Nephron progenitor cell (in vitro differentiated cells): ENCODE results near the gene COP1.

ENCODE experiments used
- DNase-seq: peaks from one replicate; pipeline ENCODE4 v3.0.0; 2021
- H3K27ac Mint-ChIP-seq: 2 replicates; pipeline ENCODE4 v1.8.0; 2021; ENCODE audit warnings: mild to moderate bottlenecking, moderate library complexity, mixed read lengths
- H3K27me3 Mint-ChIP-seq: 2 replicates; pipeline ENCODE4 v1.8.0; 2021; ENCODE audit warnings: mild to moderate bottlenecking, low read depth, mixed read lengths; ENCODE audit not compliant: poor library complexity
- H3K36me3 Mint-ChIP-seq: 2 replicates; pipeline ENCODE4 v1.8.0; 2021; ENCODE audit warnings: low read depth, mixed read lengths
- H3K4me1 Mint-ChIP-seq: 2 replicates; pipeline ENCODE4 v1.8.0; 2021; ENCODE audit warnings: mixed read lengths
- H3K4me3 Mint-ChIP-seq: 2 replicates; pipeline ENCODE4 v1.8.0; 2021; ENCODE audit warnings: mild to moderate bottlenecking, moderate library complexity, mixed read lengths
- H3K9me3 Mint-ChIP-seq: 2 replicates; pipeline ENCODE4 v1.8.0; 2021; ENCODE audit warnings: mild to moderate bottlenecking, moderate library complexity, mixed read lengths
- TF ChIP-seq, protein P1 (sequence below): fragments of 200-600 bp; sonication (generic); IDR thresholded peaks from 2 replicates; pipeline ENCODE4 v1.5.0; 2021; ENCODE audit warnings: antibody characterized with exemption

COP1 gene

DNA sequence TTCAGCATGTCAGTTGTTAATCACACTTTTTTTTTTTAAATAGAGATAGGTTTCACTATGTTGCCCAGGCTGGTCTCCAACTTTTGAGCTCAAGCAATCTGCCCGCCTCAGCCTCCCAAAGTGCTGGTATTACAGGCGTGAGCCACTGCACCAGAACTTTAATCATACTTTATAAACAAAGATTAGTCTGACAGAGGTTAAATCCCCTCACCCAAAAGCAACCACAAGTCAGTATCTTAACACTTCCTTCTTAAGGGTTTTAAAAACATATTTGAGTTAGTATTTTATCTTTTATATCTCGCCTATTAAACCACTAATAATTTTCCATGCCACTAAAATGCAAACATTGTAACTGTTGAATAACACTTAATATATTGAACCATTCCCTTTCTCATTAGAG, 70.2 kb downstream of the COP1 start:
- H3K27me3 Mint-ChIP-seq = no peaks in the 10 kb centered on the region
- H3K27ac Mint-ChIP-seq = peak overlapping the region; percentile 52
- peaks cover 27% of the 10 kb centered on the region for H3K36me3 Mint-ChIP-seq
- TF ChIP-seq, protein P1, sequence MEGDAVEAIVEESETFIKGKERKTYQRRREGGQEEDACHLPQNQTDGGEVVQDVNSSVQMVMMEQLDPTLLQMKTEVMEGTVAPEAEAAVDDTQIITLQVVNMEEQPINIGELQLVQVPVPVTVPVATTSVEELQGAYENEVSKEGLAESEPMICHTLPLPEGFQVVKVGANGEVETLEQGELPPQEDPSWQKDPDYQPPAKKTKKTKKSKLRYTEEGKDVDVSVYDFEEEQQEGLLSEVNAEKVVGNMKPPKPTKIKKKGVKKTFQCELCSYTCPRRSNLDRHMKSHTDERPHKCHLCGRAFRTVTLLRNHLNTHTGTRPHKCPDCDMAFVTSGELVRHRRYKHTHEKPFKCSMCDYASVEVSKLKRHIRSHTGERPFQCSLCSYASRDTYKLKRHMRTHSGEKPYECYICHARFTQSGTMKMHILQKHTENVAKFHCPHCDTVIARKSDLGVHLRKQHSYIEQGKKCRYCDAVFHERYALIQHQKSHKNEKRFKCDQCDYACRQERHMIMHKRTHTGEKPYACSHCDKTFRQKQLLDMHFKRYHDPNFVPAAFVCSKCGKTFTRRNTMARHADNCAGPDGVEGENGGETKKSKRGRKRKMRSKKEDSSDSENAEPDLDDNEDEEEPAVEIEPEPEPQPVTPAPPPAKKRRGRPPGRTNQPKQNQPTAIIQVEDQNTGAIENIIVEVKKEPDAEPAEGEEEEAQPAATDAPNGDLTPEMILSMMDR = no peak
- H3K9me3 Mint-ChIP-seq = no peaks in the 10 kb centered on the region
- no peak overlapping the region for H3K4me3 Mint-ChIP-seq
- no peaks in the 10 kb centered on the region for H3K4me1 Mint-ChIP-seq
- no peak for DNase-seq

DNA sequence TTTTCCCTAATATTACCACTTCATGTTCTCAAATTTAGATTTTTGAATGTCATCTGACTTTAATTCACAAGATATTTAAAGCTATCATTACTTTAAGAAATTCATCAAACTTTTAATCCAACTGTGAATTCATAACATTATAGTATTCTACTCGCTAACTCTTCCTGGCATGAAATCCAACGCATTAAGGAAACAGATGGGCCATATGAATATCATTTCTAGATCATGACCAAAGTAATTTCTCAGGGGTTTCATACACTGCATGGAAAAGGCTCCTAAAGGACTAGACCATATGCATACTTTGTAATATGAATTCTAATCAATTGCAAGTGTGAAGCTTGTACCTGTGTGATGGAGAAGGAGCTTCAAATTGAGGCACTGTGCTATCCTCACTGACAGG, 72.4 kb downstream of the COP1 start:
- TF ChIP-seq, protein P1 = no peak
- no peak for DNase-seq
- Mint-ChIP-seq H3K9me3 (no peaks in the 10 kb centered on the region), H3K27me3 (no peaks in the 10 kb centered on the region), H3K4me1 (no peaks in the 10 kb centered on the region), H3K27ac (no peak overlapping the region), H3K36me3 (peaks cover 22% of the 10 kb centered on the region), H3K4me3 (no peak overlapping the region)

DNA sequence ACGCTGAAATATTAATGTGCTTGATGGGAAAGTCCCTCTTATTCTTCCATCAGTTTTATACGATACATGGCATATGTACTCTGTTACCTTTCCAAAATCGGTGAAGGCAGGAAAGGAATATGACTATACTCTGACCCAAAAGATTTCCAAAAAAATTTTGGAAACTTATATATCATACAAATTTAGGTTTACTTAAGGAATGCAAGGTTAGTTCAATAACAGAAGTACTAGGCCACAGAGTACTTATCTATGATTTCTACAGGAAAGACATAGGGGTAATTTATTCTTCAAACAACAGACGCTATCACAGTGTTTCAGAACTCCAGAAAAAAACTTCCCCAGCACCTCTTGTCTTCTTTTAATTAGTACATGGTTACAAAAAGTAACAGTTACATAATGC, 84.8 kb downstream of the COP1 start:
- no peaks in the 10 kb centered on the region for H3K4me1 Mint-ChIP-seq
- no peaks in the 10 kb centered on the region for H3K27me3 Mint-ChIP-seq
- H3K4me3 Mint-ChIP-seq = no peak overlapping the region
- TF ChIP-seq, protein P1 = no peak
- DNase-seq = no peak
- H3K9me3 Mint-ChIP-seq = peaks cover 49% of the 10 kb centered on the region
- H3K27ac Mint-ChIP-seq = no peak overlapping the region
- H3K36me3 Mint-ChIP-seq = peaks cover 79% of the 10 kb centered on the region

DNA sequence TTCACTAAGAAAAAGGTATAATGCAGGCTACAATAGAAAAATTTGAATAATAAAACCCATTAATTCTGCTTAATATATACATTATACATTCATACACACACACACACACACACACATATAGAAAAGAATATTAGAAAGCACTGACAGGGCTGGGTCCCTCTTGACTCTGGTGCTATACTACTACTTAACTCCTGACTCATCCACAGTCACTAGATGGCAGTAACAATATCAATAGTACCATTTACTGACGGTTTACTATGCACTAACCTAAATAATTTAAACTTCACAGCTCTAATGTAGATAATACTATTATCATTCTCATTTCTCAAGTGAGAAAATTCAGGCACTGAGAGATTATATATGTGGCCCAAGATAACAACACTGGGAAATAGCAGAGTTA, 87.5 kb downstream of the COP1 start:
- TF ChIP-seq, protein P1 = no peak
- H3K27ac Mint-ChIP-seq = no peak overlapping the region
- peaks cover 31% of the 10 kb centered on the region for H3K9me3 Mint-ChIP-seq
- DNase-seq = no peak
- H3K4me1 Mint-ChIP-seq = no peaks in the 10 kb centered on the region
- H3K27me3 Mint-ChIP-seq = no peaks in the 10 kb centered on the region
- peaks cover 77% of the 10 kb centered on the region for H3K36me3 Mint-ChIP-seq
- no peak overlapping the region for H3K4me3 Mint-ChIP-seq

DNA sequence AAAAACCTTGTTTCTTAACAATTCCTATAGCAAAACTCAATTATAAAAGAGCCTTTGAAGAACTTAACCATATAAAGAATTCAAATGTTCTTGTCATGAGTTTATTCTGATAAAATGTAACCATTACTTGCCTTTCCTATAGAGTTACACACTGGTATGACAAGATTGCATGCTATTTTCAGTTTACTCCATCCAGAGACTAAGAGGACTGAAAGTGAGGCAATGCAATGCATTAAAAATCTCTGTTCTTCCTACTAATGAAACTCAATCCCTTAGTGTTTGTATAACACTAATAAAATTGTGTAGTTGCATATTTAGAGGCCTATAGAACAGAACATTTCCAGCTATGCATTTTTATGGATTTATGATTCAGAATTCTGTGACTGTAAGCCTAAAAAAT, 88.1 kb downstream of the COP1 start:
- Mint-ChIP-seq H3K9me3 (peaks cover 27% of the 10 kb centered on the region), H3K27me3 (no peaks in the 10 kb centered on the region), H3K4me1 (no peaks in the 10 kb centered on the region), H3K27ac (no peak overlapping the region), H3K36me3 (peaks cover 75% of the 10 kb centered on the region), H3K4me3 (no peak overlapping the region)
- TF ChIP-seq, protein P1 = no peak
- DNase-seq = no peak

DNA sequence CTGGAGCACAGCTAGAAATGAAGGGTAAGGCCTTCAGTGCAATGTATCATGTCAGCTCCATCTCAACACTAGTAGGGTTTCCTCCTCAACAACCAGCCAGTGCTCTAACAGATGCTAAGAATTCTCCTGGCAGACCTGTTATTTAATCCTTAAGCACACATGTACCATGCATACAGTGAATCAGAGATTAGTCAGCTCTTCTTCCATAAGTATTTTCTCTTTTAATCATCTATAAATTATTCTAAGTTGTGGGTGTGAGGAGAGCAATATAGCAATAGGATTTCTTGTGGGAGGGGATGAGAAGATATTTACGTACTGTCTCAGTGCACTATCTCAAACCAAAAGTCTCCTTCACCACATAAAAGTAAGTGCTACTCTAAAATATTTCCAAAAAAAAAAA, 95.3 kb downstream of the COP1 start:
- TF ChIP-seq, protein P1 = no peak
- no peak overlapping the region for H3K4me3 Mint-ChIP-seq
- H3K27ac Mint-ChIP-seq = no peak overlapping the region
- no peaks in the 10 kb centered on the region for H3K4me1 Mint-ChIP-seq
- H3K27me3 Mint-ChIP-seq = no peaks in the 10 kb centered on the region
- peaks cover 68% of the 10 kb centered on the region for H3K36me3 Mint-ChIP-seq
- H3K9me3 Mint-ChIP-seq = peaks cover 3% of the 10 kb centered on the region
- DNase-seq = no peak
